Pancreas (tissue), 10 donors: ENCODE measurements around the gene ME2. TPM values are rescaled to one million over a fixed set of nuclear protein-coding genes. Genes with fewer than 3 reads are reported as not detected.
A peak's percentile ranks its signal among the peaks of the same experiment; 100 is the strongest.
"Not testable (repeated sequence)": the region's sequence is repeated elsewhere in the genome, so short reads cannot be mapped to it uniquely, and the experiment has no call there.

ENCODE experiments used
- ATAC-seq, 4 donors: fragments of 200-7000 bp; cut with Tn5 transposase; one replicate each; pipeline versions ENCODE4 v1.8.0 to v1.9.1; 2020; ENCODE audit warnings: mild to moderate bottlenecking in 4 of 4, moderate library complexity in 4 of 4
- DNase-seq, 6 donors: peaks; one replicate each; pipeline ENCODE4 v3.0.0-alpha.2; 2020
- FAIRE-seq: peaks from 2 replicates; lab custom pipeline; 2012; peaks lifted over from hg19 to GRCh38; lab: Jason Lieb, UNC
- H3K27ac ChIP-seq, 4 donors: fragments of 200-600 bp; sonication (generic); 1 replicate in 3 of 4; 2 replicates in 1 of 4; pipeline versions ENCODE4 v1.5.0 to v1.8.0; 2020
- H3K27me3 ChIP-seq, 4 donors: fragments of 200-600 bp; one replicate each; pipeline ENCODE4 v1.8.0; 2021
- H3K36me3 ChIP-seq, 3 donors: fragments of 200-600 bp; sonication (generic) in 1 of 3; one replicate each; pipeline versions ENCODE4 v1.5.0 to v1.8.0; 2020 to 2021
- H3K4me1 ChIP-seq, 3 donors: fragments of 200-600 bp; one replicate each; pipeline ENCODE4 v1.8.0; 2021
- H3K4me3 ChIP-seq, 4 donors: fragments of 200-600 bp; sonication (generic) in 2 of 4; one replicate each; pipeline versions ENCODE4 v1.5.0 to v1.8.0; 2020 to 2021
- H3K9me3 ChIP-seq, 4 donors: fragments of 200-600 bp; one replicate each; pipeline ENCODE4 v1.8.0; 2021
- CTCF ChIP-seq, 4 donors: fragments of 200-600 bp; sonication (generic) in 3 of 4; IDR thresholded peaks; one replicate each; pipeline versions ENCODE4 v1.5.0 to v1.8.0; 2021; ENCODE audit warnings: antibody characterized with exemption in 4 of 4
- WGBS, 2 donors: extraction: QIAGEN DNeasy Blood & Tissue Kit; methylation state at CpG; one replicate each; pipeline ENCODE4 v1.1.7; 2013; 5-methylcytosine and 5-hydroxymethylcytosine counted together
- intact Hi-C, 3 donors: fragments of 100-400 bp; cut with DNase I; formaldehyde crosslinking; loops; one replicate each; pipeline versions ENCODE4 v1.11.1 to v1.14.2; 2022
- polyA plus RNA-seq, 2 donors: library from polyadenylated mRNA; stranded (reverse); fragments of 200-250 nt; gene quantifications; one replicate each; pipeline ENCODE4 v1.2.3, GENCODE V29; 2013
- total RNA-seq, 6 donors: library from RNA; stranded (reverse); fragmentation: NEBNext Ultra II Directional in 4 of 6; extraction: Animal tissue kit (Norgen Biotek cat#: 25700) in 4 of 6; gene quantifications; one replicate each; pipeline versions ENCODE4 v1.2.1 to v1.2.4, GENCODE V29; 2021 to 2023
- donor health status: healthy with polysubstance abuse.
- donor health status: DM: no; HTN: no; CAD: no; lungs with moderate emphysema.
- donor health status: DM: no; HTN: no; CAD: no.
- donor health status: control.
- donor health status: control.
- donor health status: Bipolar disorder and iron deficiency.
- donor health status: DM: yes; HTN: yes; CAD: no.
- donor health status: DM: no; HTN: no; CAD: no.
- donor health status: DM: no; HTN: no; CAD: no.
- donor health status: DM: yes; HTN: yes; CAD: no.

ME2 gene
- total and polyA plus RNA-seq, 8 donors = 9.9 to 22.1 (median 17.6) TPM

GRCh38 chr18:50937183-50937582 is 58.3 kb downstream of the ME2 start:
- 94 to 100% methylated on average over 1 of the region's 1 CpG for WGBS, 2 donors

GRCh38 chr18:50938912-50939311 is 60.0 kb downstream of the ME2 start:
- Histone ChIP-seq H3K4me3 (no peak overlapping the region), H3K36me3 (peaks cover 0 to 4% (median 0%) of the 10 kb centered on the region in 3 donors), H3K4me1 (no peaks in the 10 kb centered on the region), H3K27me3 (no peaks in the 10 kb centered on the region), H3K9me3 (no peaks in the 10 kb centered on the region), H3K27ac (no peak overlapping the region)
- FAIRE-seq (no peak), DNase-seq (no peak), ATAC-seq (no peak)
- intact Hi-C loops = no loop called here
- WGBS, 2 donors = 97 to 99% methylated on average over 2 of the region's 2 CpGs
- no peak for TF ChIP-seq CTCF (IDR thresholded peaks at IDR 0.05)

More at GRCh38 chr18:50937183-50937582, 58.3 kb downstream of the ME2 start:
- intact Hi-C loops = no loop called here
- no peaks in the 10 kb centered on the region for H3K27me3 ChIP-seq
- no peak for TF ChIP-seq CTCF (IDR thresholded peaks at IDR 0.05)
- no peaks in the 10 kb centered on the region for H3K9me3 ChIP-seq
- no peak for FAIRE-seq
- DNase-seq = no peak
- H3K36me3 ChIP-seq = peaks cover 0 to 4% (median 0%) of the 10 kb centered on the region in 3 donors
- ATAC-seq = no peak
- no peak overlapping the region for H3K27ac ChIP-seq
- no peak overlapping the region for H3K4me3 ChIP-seq
- no peaks in the 10 kb centered on the region for H3K4me1 ChIP-seq

- 76 to 85% methylated on average over 4 of the region's 4 CpGs for WGBS, 2 donors
Measured at GRCh38 chr18:50944245-50944932, 65.5 kb downstream of the ME2 start.

GRCh38 chr18:50945918-50946317 is 67.0 kb downstream of the ME2 start:
- WGBS, 2 donors = 97 to 100% methylated on average over 2 of the region's 2 CpGs
- H3K27me3 ChIP-seq, H3K9me3 ChIP-seq, H3K4me1 ChIP-seq, H3K36me3 ChIP-seq, ATAC-seq, FAIRE-seq, H3K4me3 ChIP-seq, H3K27ac ChIP-seq, intact Hi-C loops, DNase-seq: not testable (repeated sequence)

More at GRCh38 chr18:50944245-50944932, 65.5 kb downstream of the ME2 start:
- Histone ChIP-seq H3K36me3 (peaks cover 0 to 4% (median 0%) of the 10 kb centered on the region in 3 donors), H3K27ac (no peak overlapping the region), H3K9me3 (no peaks in the 10 kb centered on the region), H3K4me3 (no peak overlapping the region), H3K4me1 (no peaks in the 10 kb centered on the region), H3K27me3 (no peaks in the 10 kb centered on the region)
- ATAC-seq = peak in 2 of 4 donors; percentile 70 to 79
- no peak for DNase-seq
- no peak for TF ChIP-seq CTCF (IDR thresholded peaks at IDR 0.05)
- intact Hi-C loops = no loop called here
- no peak for FAIRE-seq

- DNase-seq (no peak), FAIRE-seq (no peak), ATAC-seq (no peak)
- H3K27me3 ChIP-seq = no peaks in the 10 kb centered on the region
- H3K9me3 ChIP-seq = no peaks in the 10 kb centered on the region
- H3K36me3 ChIP-seq = no peaks in the 10 kb centered on the region
- TF ChIP-seq CTCF (IDR thresholded peaks at IDR 0.05) = no peak
- 90 to 92% methylated on average over 1 of the region's 1 CpG for WGBS, 2 donors
- no peak overlapping the region for H3K4me3 ChIP-seq
- H3K27ac ChIP-seq = no peak overlapping the region
- no peaks in the 10 kb centered on the region for H3K4me1 ChIP-seq
- intact Hi-C loops = no loop called here
Measured at GRCh38 chr18:50947899-50948298, 69.0 kb downstream of the ME2 start.
